Measurements from ENCODE around the gene ASB9.

The ASB9 gene

GRCh38 chrX:15245896-15246295 is 24.0 kb downstream of the ASB9 start:
- POLR2A ChIA-PET: no interaction called here
- DNase-seq (ENCODE audit: low read depth, low spot score): no peak
- CTCF ChIA-PET: no interaction called here
- H3K4me3 ChIP-seq (ENCODE audit: low read depth, low read length): no peak overlapping the region
- no peak for TF ChIP-seq CTCF (IDR thresholded peaks at IDR 0.05; ENCODE audit: insufficient read depth, low read length, missing control alignments)

- CTCF ChIA-PET: interaction anchor here (0.9 to 1.9 kb wide), 3 partner anchors 11 to 1205 kb away, joined by 3 to 7 read pairs (median 3); no protein-coding TSS in a partner anchor
- POLR2A ChIA-PET: no interaction called here
- DNase-seq (ENCODE audit: low read depth, low spot score): no peak
- H3K4me3 ChIP-seq (ENCODE audit: low read depth, low read length): no peak overlapping the region
- no peak for TF ChIP-seq CTCF (IDR thresholded peaks at IDR 0.05; ENCODE audit: insufficient read depth, low read length, missing control alignments)
Measured at GRCh38 chrX:15244421-15244820, 25.5 kb downstream of the ASB9 start.

DNA sequence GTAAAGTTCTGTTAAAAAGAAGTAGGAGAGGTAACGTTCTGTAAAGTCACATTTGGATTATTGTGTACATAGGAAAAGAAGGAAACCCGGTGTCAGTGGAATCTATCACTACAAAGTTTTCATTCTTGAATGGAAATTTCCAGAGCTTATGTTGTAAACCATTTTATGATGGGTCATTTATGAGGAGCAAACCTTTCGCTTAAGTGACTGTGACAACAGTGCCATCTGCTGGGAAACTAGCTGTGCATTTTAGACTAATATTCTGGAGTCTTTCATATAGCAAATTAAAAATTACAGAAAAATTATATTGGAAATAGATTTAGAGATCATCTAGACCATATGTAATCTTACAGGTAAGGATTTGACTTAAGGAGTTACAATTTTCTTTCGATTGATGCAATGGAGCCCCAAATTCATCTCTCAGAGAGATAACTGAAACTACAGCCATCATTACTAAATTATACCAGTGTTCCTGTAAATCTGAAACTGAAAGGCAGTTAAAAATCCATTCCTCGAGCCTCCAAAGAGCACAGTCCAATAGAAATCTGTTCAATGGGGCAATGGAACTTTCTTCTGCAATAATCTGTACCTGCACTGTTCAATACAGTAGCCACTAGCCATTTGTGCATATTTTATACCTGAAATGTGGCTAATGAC is 26.9 kb downstream of the ASB9 start:
- no peak for TF ChIP-seq CTCF (IDR thresholded peaks at IDR 0.05; ENCODE audit: insufficient read depth, low read length, missing control alignments)
- ChIA-PET POLR2A (no interaction called here), CTCF (interaction anchor here (0.7 to 1.9 kb wide), 6 partner anchors 9 to 1204 kb away, joined by 3 to 7 read pairs (median 3); no protein-coding TSS in a partner anchor)
- H3K4me3 ChIP-seq (ENCODE audit: low read depth, low read length): no peak overlapping the region
- DNase-seq (ENCODE audit: low read depth, low spot score): no peak

- ChIA-PET CTCF (interaction anchor here (1.2 to 1.6 kb wide), 3 partner anchors 1146 to 1202 kb away, joined by 4 read pairs; no protein-coding TSS in a partner anchor), POLR2A (no interaction called here)
- no peak overlapping the region for H3K4me3 ChIP-seq (ENCODE audit: low read depth, low read length)
- no peak for DNase-seq (ENCODE audit: low read depth, low spot score)
- no peak for TF ChIP-seq CTCF (IDR thresholded peaks at IDR 0.05; ENCODE audit: insufficient read depth, low read length, missing control alignments)
Measured at GRCh38 chrX:15241301-15241700, 28.6 kb downstream of the ASB9 start.

DNA sequence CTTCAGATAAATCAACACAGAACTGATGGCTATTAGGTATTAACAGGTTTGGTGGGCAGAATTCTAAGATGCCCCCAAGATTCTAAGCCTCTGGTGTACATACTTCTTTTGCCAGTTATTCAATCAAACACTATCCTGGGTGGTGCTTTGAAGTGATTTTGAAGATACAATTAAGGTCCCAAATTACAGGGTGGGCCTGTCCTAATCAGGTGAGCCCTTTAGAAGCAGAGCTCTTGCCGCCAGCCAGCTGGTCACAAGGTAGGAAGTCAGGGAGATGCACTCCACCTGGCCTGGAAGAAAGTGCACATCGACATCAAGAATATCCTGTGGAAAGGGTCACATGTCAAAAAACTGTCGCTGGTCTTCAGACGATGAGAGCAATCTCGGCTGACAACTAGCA is 29.5 kb downstream of the ASB9 start:
- CTCF ChIA-PET: interaction anchor here (1.2 to 1.6 kb wide), 3 partner anchors 1145 to 1201 kb away, joined by 4 read pairs; no protein-coding TSS in a partner anchor
- POLR2A ChIA-PET: no interaction called here
- DNase-seq (ENCODE audit: low read depth, low spot score): no peak
- no peak for TF ChIP-seq CTCF (IDR thresholded peaks at IDR 0.05; ENCODE audit: insufficient read depth, low read length, missing control alignments)
- no peak overlapping the region for H3K4me3 ChIP-seq (ENCODE audit: low read depth, low read length)

- no peak for TF ChIP-seq CTCF (IDR thresholded peaks at IDR 0.05; ENCODE audit: insufficient read depth, low read length, missing control alignments)
- no peak for DNase-seq (ENCODE audit: low read depth, low spot score)
- H3K4me3 ChIP-seq (ENCODE audit: low read depth, low read length): no peak overlapping the region
- ChIA-PET CTCF (no interaction called here), POLR2A (no interaction called here)
Measured at GRCh38 chrX:15236146-15236545, 33.7 kb downstream of the ASB9 start.

Measured in AG04449 (cell line).